Activated naive CD4-positive, alpha-beta T cell treated with anti-CD3 and anti-CD28 coated beads, Interleukin-2, amount 10 ng/mL, durations not matched to agents 7 days and 5 days (primary cell): ENCODE data around the gene ENKUR.

Experiments
- CTCF ChIA-PET: fragments of 350-600 bp; sonication (Branson Sonifier 250); formaldehyde crosslinking; loops from one replicate; lab custom pipeline; 2021; ENCODE audit warnings: antibody characterized with exemption; lab: Charles Lee
- DNase-seq: peaks from one replicate; pipeline ENCODE4 v3.0.0-alpha.2; 2020
- H3K27ac Mint-ChIP-seq: one replicate; pipeline ENCODE4 v1.8.0; 2021; ENCODE audit warnings: mild to moderate bottlenecking, moderate library complexity, mixed read lengths
- H3K27me3 Mint-ChIP-seq: one replicate; pipeline ENCODE4 v1.8.0; 2021; ENCODE audit warnings: mild to moderate bottlenecking, mixed read lengths
- H3K36me3 Mint-ChIP-seq: one replicate; pipeline ENCODE4 v1.8.0; 2021; ENCODE audit warnings: mixed read lengths
- H3K4me1 Mint-ChIP-seq: one replicate; pipeline ENCODE4 v1.8.0; 2021; ENCODE audit warnings: mixed read lengths
- H3K4me3 Mint-ChIP-seq: one replicate; pipeline ENCODE4 v1.8.0; 2021; ENCODE audit warnings: mild to moderate bottlenecking, moderate library complexity, mixed read lengths
- H3K9me3 Mint-ChIP-seq: one replicate; pipeline ENCODE4 v1.8.0; 2021; ENCODE audit warnings: mixed read lengths

Gene ENKUR, protein sequence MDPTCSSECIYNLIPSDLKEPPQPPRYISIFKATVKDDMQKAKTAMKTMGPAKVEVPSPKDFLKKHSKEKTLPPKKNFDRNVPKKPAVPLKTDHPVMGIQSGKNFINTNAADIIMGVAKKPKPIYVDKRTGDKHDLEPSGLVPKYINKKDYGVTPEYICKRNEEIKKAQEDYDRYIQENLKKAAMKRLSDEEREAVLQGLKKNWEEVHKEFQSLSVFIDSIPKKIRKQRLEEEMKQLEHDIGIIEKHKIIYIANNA

GRCh38 chr10:25015828-25016375 is at the start of gene ENKUR:
ENKUR (minus strand) TSS chr10:25016158; CDS start chr10:25015936, 222 bp downstream.
- peak within 1 kb of the TSS; percentile 85 for H3K4me3 Mint-ChIP-seq

DNA sequence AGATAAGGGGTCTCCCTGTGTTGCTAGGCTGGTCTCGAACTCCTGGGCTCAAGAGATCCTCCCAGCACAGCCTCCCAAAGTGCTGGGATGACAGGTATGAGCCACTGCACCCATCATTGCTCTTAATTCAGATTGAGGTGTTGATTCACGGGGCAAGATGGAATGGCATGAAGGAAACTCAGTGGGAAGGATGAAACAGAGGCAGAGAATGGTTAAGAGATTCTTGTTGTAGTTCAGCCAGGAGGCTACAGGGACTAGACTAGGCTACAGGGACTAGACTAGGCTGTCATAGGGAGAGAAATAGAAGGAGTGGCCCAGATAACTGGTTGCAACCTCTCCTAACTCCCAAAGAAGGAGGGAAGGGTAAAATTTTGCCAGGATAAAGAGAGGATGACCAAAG is 48.4 kb upstream of the ENKUR start:
- CTCF ChIA-PET: no interaction called here

More at GRCh38 chr10:25015828-25016375, at the start of gene ENKUR:
- Mint-ChIP-seq H3K27ac (peak within 1 kb of the TSS; percentile 90), H3K9me3 (peaks cover 2% of the 10 kb centered on the region), H3K36me3 (no peaks in the 10 kb centered on the region), H3K27me3 (peaks cover 4% of the 10 kb centered on the region), H3K4me1 (peaks cover 20% of the 10 kb centered on the region)
- DNase-seq: peak; percentile 95
- CTCF ChIA-PET: interaction anchor here (0.7 to 1.4 kb wide), 2 partner anchors 160 to 292 kb away, joined by 3 to 4 read pairs; partner anchors contain the start of gene ARHGAP21

GRCh38 chr10:25063644-25064043 is 47.7 kb upstream of the ENKUR start:
- CTCF ChIA-PET: interaction anchor here (0.6 kb wide), 1 partner anchor 18 kb away, joined by 3 read pairs; no protein-coding TSS in a partner anchor
- Mint-ChIP-seq H3K4me3 (no peak overlapping the region), H3K36me3 (no peaks in the 10 kb centered on the region), H3K4me1 (peaks cover 21% of the 10 kb centered on the region), H3K9me3 (no peaks in the 10 kb centered on the region), H3K27ac (no peak overlapping the region), H3K27me3 (peaks cover 10% of the 10 kb centered on the region)
- no peak for DNase-seq

More for the DNA sequence above, 48.4 kb upstream of the ENKUR start:
- Mint-ChIP-seq H3K36me3 (no peaks in the 10 kb centered on the region), H3K4me1 (peaks cover 21% of the 10 kb centered on the region), H3K9me3 (no peaks in the 10 kb centered on the region), H3K27me3 (peaks cover 10% of the 10 kb centered on the region), H3K27ac (no peak overlapping the region), H3K4me3 (no peak overlapping the region)
- DNase-seq: no peak

DNA sequence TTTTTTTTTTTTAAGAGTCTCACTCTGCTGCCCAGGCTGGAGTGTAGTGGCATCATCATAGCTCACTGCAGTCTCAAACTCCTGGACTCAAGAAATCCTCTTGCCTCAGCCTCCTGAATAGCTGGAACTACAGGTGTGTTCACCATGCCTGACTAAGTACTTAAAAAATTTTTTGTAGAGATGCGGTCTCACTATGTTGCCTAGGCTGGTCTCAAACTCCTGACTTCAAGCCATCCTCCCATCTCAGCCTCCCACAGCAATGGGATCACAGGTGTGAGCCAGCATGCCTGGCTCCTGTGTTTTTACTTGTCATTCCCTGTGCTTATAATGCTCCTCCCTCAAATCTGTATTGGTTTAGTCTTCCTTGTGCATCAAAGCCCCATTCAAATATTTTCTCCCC is 47.2 kb upstream of the ENKUR start:
- Mint-ChIP-seq H3K27ac (no peak overlapping the region), H3K27me3 (peaks cover 10% of the 10 kb centered on the region), H3K4me3 (no peak overlapping the region), H3K4me1 (peaks cover 21% of the 10 kb centered on the region), H3K9me3 (no peaks in the 10 kb centered on the region), H3K36me3 (no peaks in the 10 kb centered on the region)
- CTCF ChIA-PET: no interaction called here
- DNase-seq: no peak

DNA sequence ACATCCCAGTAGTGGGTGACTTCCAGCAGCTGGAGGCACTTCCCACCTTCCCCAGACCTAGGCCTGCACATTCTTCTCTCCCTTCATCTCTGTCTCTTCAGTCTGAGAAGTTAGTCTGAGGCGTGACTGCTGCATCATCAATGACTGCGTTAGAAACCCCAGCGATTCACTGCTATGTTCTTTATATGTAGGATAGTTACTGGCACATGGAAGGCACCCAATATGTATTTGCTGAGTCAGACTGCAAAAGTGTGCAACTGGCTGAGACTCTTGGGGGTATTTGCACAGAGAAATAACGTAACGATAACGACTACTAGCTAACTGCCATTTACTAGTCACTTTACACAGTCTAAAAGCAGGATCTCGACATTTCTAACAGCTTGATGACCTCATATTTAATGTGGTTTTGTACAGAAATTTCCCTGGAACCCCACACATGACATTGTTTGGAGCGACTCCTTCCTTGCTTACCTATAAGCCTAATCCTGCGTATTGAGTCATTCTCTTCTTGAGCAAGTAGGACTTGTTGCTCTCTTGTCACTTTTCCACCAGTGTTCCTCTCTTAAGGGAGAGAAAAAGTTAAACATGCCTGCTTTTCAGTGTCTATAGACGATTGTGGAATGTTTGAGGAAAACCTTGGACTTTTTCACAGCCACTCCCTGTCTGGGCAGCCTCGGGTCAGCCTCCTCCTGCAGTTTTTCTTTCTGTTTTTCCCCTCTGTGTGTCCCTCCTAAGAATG is 45.9 kb upstream of the ENKUR start:
- H3K36me3 Mint-ChIP-seq: no peaks in the 10 kb centered on the region

GRCh38 chr10:25061125-25061524 is 45.2 kb upstream of the ENKUR start:
- no peak overlapping the region for H3K27ac Mint-ChIP-seq
- H3K9me3 Mint-ChIP-seq: no peaks in the 10 kb centered on the region
- no peak overlapping the region for H3K4me3 Mint-ChIP-seq
- H3K27me3 Mint-ChIP-seq: peaks cover 10% of the 10 kb centered on the region
- no peaks in the 10 kb centered on the region for H3K36me3 Mint-ChIP-seq
- CTCF ChIA-PET: no interaction called here
- peaks cover 21% of the 10 kb centered on the region for H3K4me1 Mint-ChIP-seq
- no peak for DNase-seq

More for the DNA sequence above, 45.9 kb upstream of the ENKUR start:
- no peak overlapping the region for H3K4me3 Mint-ChIP-seq
- H3K27me3 Mint-ChIP-seq: peaks cover 10% of the 10 kb centered on the region
- peaks cover 21% of the 10 kb centered on the region for H3K4me1 Mint-ChIP-seq
- no peak for DNase-seq
- CTCF ChIA-PET: no interaction called here
- H3K9me3 Mint-ChIP-seq: no peaks in the 10 kb centered on the region
- H3K27ac Mint-ChIP-seq: peak overlapping the region; percentile 56

DNA sequence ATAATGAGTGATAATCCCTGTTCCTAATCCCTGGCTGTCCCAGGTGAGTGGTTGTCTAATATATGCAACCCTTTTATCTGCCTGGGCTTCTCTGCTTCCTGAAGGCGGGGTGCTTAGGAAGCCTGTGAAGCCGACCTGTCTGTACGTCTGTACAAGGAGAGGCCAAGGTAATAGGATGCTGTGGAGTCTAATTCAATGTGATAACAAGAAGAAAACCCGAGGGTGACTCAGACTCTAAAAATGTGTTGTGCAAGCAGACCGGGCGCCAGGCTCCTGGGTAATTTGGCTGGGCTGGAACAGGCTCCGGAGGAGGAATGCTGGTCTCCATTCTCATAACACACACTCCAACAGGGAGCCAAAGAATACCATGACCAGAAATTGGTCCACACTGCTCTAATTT is 44.0 kb upstream of the ENKUR start:
- no peak for DNase-seq
- no peak overlapping the region for H3K4me3 Mint-ChIP-seq
- no peak overlapping the region for H3K27ac Mint-ChIP-seq
- CTCF ChIA-PET: no interaction called here
- H3K4me1 Mint-ChIP-seq: peaks cover 21% of the 10 kb centered on the region
- no peaks in the 10 kb centered on the region for H3K9me3 Mint-ChIP-seq
- H3K36me3 Mint-ChIP-seq: no peaks in the 10 kb centered on the region
- peaks cover 10% of the 10 kb centered on the region for H3K27me3 Mint-ChIP-seq

- CTCF ChIA-PET: interaction anchor here (1.3 kb wide), 1 partner anchor 36 kb away, joined by 3 read pairs; no protein-coding TSS in a partner anchor
- H3K9me3 Mint-ChIP-seq: no peaks in the 10 kb centered on the region
- H3K4me1 Mint-ChIP-seq: peaks cover 12% of the 10 kb centered on the region
- H3K27ac Mint-ChIP-seq: no peak overlapping the region
- no peak overlapping the region for H3K4me3 Mint-ChIP-seq
- no peak for DNase-seq
- no peaks in the 10 kb centered on the region for H3K36me3 Mint-ChIP-seq
- peaks cover 10% of the 10 kb centered on the region for H3K27me3 Mint-ChIP-seq
Measured at GRCh38 chr10:25057886-25058285, 41.9 kb upstream of the ENKUR start.

- CTCF ChIA-PET: interaction anchor here (0.5 to 1.3 kb wide), 2 partner anchors 9 to 35 kb away, joined by 3 to 4 read pairs; no protein-coding TSS in a partner anchor
- H3K27ac Mint-ChIP-seq: no peak overlapping the region
- H3K4me1 Mint-ChIP-seq: peaks cover 2% of the 10 kb centered on the region
- H3K36me3 Mint-ChIP-seq: no peaks in the 10 kb centered on the region
- no peak overlapping the region for H3K4me3 Mint-ChIP-seq
- no peaks in the 10 kb centered on the region for H3K9me3 Mint-ChIP-seq
- peaks cover 6% of the 10 kb centered on the region for H3K27me3 Mint-ChIP-seq
- no peak for DNase-seq
Measured at GRCh38 chr10:25056726-25057125, 40.8 kb upstream of the ENKUR start.

DNA sequence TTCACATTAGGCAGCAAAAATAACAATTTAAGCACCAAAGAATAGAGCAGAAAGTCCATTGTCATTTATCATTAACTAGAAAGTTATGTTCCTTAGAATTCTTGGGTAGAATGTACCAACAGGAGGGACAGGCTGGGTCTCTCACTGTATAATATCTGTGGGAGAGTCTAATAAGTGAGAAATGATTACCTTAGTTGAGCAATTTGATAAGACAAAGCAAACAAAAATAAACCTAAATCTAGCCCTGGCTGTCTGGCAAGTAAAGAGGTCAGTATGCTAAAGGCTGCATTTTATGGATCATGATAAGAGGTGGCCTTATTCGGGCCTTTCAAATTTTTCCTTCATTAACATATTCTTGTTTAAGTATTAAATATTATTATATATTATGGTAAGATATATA is 36.1 kb upstream of the ENKUR start:
- Mint-ChIP-seq H3K27me3 (peaks cover 6% of the 10 kb centered on the region), H3K36me3 (no peaks in the 10 kb centered on the region), H3K9me3 (no peaks in the 10 kb centered on the region), H3K4me1 (no peaks in the 10 kb centered on the region), H3K27ac (no peak overlapping the region), H3K4me3 (no peak overlapping the region)
- no peak for DNase-seq
- CTCF ChIA-PET: no interaction called here

DNA sequence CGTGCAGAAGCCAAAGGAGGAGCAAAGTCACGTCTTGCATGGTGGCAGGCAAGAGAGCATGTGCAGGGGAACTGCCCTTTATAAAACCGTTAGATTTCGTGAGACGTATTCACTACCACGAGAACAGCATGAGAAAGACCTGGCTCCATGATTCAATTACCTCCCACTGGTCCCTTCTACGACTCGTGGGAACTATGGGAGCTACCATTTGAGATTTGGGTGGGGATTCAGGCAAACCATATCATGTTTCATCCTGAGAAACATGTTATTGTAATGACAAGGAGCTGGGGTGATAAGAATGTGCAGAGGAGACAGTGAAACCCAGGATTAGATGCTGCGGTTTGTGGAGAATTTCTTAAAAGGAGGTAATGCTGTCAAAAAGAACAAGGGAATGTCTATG is 34.4 kb upstream of the ENKUR start:
- CTCF ChIA-PET: no interaction called here
- no peaks in the 10 kb centered on the region for H3K4me1 Mint-ChIP-seq
- no peak overlapping the region for H3K27ac Mint-ChIP-seq
- H3K27me3 Mint-ChIP-seq: peaks cover 6% of the 10 kb centered on the region
- DNase-seq: no peak
- H3K4me3 Mint-ChIP-seq: no peak overlapping the region
- H3K36me3 Mint-ChIP-seq: no peaks in the 10 kb centered on the region
- H3K9me3 Mint-ChIP-seq: no peaks in the 10 kb centered on the region

- Mint-ChIP-seq H3K27me3 (peaks cover 6% of the 10 kb centered on the region), H3K9me3 (no peaks in the 10 kb centered on the region), H3K4me1 (no peaks in the 10 kb centered on the region), H3K36me3 (no peaks in the 10 kb centered on the region), H3K4me3 (no peak overlapping the region), H3K27ac (no peak overlapping the region)
- no peak for DNase-seq
- CTCF ChIA-PET: no interaction called here
Measured at GRCh38 chr10:25049966-25050365, 34.0 kb upstream of the ENKUR start.

- Mint-ChIP-seq H3K4me3 (no peak overlapping the region), H3K36me3 (no peaks in the 10 kb centered on the region), H3K27ac (no peak overlapping the region), H3K27me3 (peaks cover 15% of the 10 kb centered on the region), H3K9me3 (no peaks in the 10 kb centered on the region), H3K4me1 (no peaks in the 10 kb centered on the region)
- CTCF ChIA-PET: no interaction called here
- no peak for DNase-seq
Measured at GRCh38 chr10:25048450-25048849, 32.5 kb upstream of the ENKUR start.

DNA sequence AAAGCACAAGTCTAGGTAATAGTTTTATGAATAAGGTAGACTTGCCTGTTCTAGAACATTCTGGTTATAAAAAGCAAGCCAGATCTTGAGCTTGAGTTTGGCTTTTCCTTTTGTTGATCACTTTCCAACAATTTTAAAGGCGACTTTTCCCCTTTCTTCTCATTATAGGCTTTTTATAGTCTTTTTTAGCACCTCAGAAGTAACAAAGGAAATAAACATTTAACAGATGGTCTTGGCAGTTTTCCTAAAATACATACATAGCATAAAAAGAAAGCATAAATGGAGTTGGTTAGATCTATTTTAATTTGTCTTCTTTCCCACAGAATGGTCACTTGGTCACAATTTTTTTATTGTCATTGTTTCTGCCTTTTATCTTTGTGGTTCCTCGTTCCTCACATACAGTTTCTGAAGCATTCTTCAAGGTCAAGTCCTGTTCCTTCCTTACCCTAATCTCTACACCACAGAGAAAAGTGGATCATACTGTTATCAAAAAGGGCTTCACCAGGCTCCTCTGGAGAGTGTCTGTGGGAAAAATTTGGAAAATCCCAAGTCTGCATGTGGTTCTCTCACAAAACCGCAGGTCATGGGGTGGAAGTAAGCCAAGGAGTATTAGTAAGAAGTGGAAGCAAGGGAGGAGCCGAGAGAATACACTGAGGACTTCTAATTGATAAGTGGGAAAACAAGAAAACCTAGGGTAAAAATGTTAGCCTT is 31.8 kb upstream of the ENKUR start:
- peaks cover 16% of the 10 kb centered on the region for H3K27me3 Mint-ChIP-seq
- no peak for DNase-seq
- no peaks in the 10 kb centered on the region for H3K9me3 Mint-ChIP-seq
- no peaks in the 10 kb centered on the region for H3K4me1 Mint-ChIP-seq
- no peak overlapping the region for H3K4me3 Mint-ChIP-seq
- CTCF ChIA-PET: interaction anchor here (0.7 kb wide), 1 partner anchor 9 kb away, joined by 4 read pairs; no protein-coding TSS in a partner anchor
- H3K36me3 Mint-ChIP-seq: no peaks in the 10 kb centered on the region
- H3K27ac Mint-ChIP-seq: no peak overlapping the region
